Vagina (tissue), 2 donors: ENCODE results near the gene CTDSPL2. TPM values are rescaled to one million over a fixed set of nuclear protein-coding genes. Genes with fewer than 3 reads are reported as not detected.
"Not testable (repeated sequence)": the region's sequence is repeated elsewhere in the genome, so short reads cannot be mapped to it uniquely, and the experiment has no call there.

Source experiments
- DNase-seq, 2 donors: peaks; one replicate each; pipeline ENCODE4 v3.0.0-alpha.2; 2017; ENCODE audit errors: extremely low spot score in 2 of 2
- H3K27ac ChIP-seq: fragments of 200-600 bp; sonication (generic); one replicate; pipeline ENCODE4 v1.5.1; 2019
- H3K27me3 ChIP-seq: fragments of 200-600 bp; sonication (generic); one replicate; pipeline ENCODE4 v1.5.1; 2019
- H3K36me3 ChIP-seq, 2 donors: fragments of 200-600 bp; sonication (generic); one replicate each; pipeline ENCODE4 v1.5.1; 2017 to 2019
- H3K4me1 ChIP-seq: fragments of 200-600 bp; sonication (generic); one replicate; pipeline ENCODE4 v1.5.1; 2019
- H3K4me3 ChIP-seq, 2 donors: fragments of 200-600 bp; sonication (generic); 1 replicate in 1 of 2; 2 replicates in 1 of 2; pipeline ENCODE4 v1.5.1; 2016 to 2019
- H3K9me3 ChIP-seq: fragments of 200-600 bp; sonication (generic); one replicate; pipeline ENCODE4 v1.5.1; 2019
- POLR2A ChIP-seq, 2 donors: fragments of 450-650 bp; IDR thresholded peaks; one replicate each; pipeline ENCODE4 v1.6.1; 2017; ENCODE audit warnings: antibody characterized with exemption in 2 of 2, mild to moderate bottlenecking in 2 of 2, moderate library complexity in 2 of 2
- POLR2AphosphoS5 ChIP-seq, 2 donors: sonication (generic); formaldehyde crosslinking; IDR thresholded peaks; one replicate each; pipeline ENCODE4 v1.9.0; 2017; ENCODE audit warnings: antibody characterized with exemption in 2 of 2, mild to moderate bottlenecking in 2 of 2, low read depth in 1 of 2; ENCODE audit not compliant: insufficient read depth in 1 of 2
- intact Hi-C: fragments of 100-400 bp; cut with DNase I; formaldehyde crosslinking; loops from one replicate; pipeline ENCODE4 v1.15.1; 2023
- total RNA-seq: library from RNA; depleted of rRNA; stranded (reverse); fragments of >200 nt; gene quantifications from one replicate; pipeline ENCODE4 v1.2.3, GENCODE V29; 2016
- TF ChIP-seq, protein P1 (sequence below), 3 experiments: fragments of 450-650 bp in 2 of 3; fragments of 200-600 bp in 1 of 3; sonication (generic) in 1 of 3; IDR thresholded peaks; one replicate each; pipeline ENCODE4 v1.5.1; 2017 to 2019; ENCODE audit warnings: antibody characterized with exemption in 3 of 3, mild to moderate bottlenecking in 2 of 3, moderate library complexity in 2 of 3

CTDSPL2 gene
- total RNA-seq, 1 donor from 2014 or later, result 37.1 TPM

DNA sequence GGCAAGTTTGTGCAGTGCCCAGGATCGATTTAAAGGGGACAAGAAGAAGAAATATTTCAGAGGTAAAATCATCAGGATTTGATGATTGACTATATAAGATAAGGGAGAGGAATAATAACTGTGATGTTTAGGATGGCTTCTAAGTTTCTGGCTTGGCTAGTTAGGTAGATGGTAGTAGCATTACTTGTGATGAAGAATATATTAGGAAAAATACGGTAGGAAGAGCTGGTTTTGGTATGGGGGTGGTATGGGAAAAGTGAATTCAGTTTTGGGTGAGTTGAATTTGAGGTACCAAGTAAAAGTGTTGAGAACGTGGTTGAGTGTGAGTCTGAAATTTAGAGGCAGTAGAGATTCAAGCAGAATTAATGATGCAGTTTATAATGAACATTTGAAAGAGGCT, 11.0 kb downstream of the CTDSPL2 start:
- DNase-seq, result no peak
- Histone ChIP-seq H3K4me3 (no peak overlapping the region), H3K36me3 (no peaks in the 10 kb centered on the region), H3K27ac (no peak overlapping the region), H3K4me1 (peaks cover 46% of the 10 kb centered on the region), H3K27me3 (no peaks in the 10 kb centered on the region), H3K9me3 (no peaks in the 10 kb centered on the region)
- no peak for TF ChIP-seq POLR2A (IDR thresholded peaks at IDR 0.05)
- TF ChIP-seq POLR2AphosphoS5 (IDR thresholded peaks at IDR 0.05; ENCODE audit: insufficient read depth in 1 of 2, low read depth in 1 of 2), result no peak
- TF ChIP-seq, protein P1, sequence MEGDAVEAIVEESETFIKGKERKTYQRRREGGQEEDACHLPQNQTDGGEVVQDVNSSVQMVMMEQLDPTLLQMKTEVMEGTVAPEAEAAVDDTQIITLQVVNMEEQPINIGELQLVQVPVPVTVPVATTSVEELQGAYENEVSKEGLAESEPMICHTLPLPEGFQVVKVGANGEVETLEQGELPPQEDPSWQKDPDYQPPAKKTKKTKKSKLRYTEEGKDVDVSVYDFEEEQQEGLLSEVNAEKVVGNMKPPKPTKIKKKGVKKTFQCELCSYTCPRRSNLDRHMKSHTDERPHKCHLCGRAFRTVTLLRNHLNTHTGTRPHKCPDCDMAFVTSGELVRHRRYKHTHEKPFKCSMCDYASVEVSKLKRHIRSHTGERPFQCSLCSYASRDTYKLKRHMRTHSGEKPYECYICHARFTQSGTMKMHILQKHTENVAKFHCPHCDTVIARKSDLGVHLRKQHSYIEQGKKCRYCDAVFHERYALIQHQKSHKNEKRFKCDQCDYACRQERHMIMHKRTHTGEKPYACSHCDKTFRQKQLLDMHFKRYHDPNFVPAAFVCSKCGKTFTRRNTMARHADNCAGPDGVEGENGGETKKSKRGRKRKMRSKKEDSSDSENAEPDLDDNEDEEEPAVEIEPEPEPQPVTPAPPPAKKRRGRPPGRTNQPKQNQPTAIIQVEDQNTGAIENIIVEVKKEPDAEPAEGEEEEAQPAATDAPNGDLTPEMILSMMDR (IDR thresholded peaks at IDR 0.05), result no peak
- intact Hi-C loops, result no loop called here

DNA sequence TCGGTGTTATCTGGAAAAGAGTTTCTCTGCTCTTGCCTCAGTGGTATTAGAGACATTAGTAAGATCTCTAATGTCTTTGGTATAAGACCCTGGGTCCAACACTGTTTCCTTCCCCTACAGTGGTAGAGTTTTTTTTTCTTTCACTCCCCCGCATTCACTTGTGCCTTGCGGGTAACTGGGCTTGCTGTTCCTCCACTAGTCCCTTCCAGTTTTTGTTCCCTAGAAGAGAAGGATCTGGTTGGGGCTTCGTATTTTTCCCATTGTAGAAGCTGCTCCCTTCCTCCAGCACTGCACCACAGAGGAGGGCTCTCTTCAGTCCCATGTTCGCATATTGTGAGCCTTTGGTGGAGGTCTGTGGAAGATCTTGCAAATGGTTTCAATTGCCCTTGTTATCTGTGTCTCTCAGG, 13.7 kb downstream of the CTDSPL2 start:
- H3K36me3 ChIP-seq, result no peaks in the 10 kb centered on the region
- TF ChIP-seq POLR2A (IDR thresholded peaks at IDR 0.05) (no peak), POLR2AphosphoS5 (IDR thresholded peaks at IDR 0.05; ENCODE audit: insufficient read depth in 1 of 2, low read depth in 1 of 2) (no peak)
- TF ChIP-seq, protein P1 (IDR thresholded peaks at IDR 0.05), result no peak
- peaks cover 39% of the 10 kb centered on the region for H3K4me1 ChIP-seq
- H3K9me3 ChIP-seq, result no peaks in the 10 kb centered on the region
- no peaks in the 10 kb centered on the region for H3K27me3 ChIP-seq
- H3K27ac ChIP-seq, result no peak overlapping the region
- H3K4me3 ChIP-seq, result no peak overlapping the region
- DNase-seq, result no peak
- intact Hi-C loops, result no loop called here

DNA sequence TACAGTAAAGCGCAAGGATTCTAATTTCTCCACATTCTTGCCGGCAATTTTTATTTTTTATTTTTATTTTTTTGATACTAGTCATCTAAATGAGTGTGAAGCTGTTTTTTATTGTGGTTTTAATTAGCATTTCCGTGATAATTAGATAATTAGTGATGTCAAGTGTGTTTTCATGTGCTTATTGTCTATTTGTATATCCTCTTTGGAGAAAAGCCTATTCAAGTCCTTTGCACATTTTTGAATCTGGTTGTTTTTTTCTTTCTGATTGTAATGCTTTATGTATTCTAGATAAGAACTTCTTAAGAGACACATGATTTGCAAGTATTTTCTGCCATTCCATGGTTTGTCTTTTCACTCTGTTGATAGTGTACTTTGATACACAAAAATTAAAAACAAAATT, 16.1 kb downstream of the CTDSPL2 start:
- intact Hi-C loops, result no loop called here
- H3K4me3 ChIP-seq, result no peak overlapping the region
- no peak overlapping the region for H3K27ac ChIP-seq
- H3K4me1 ChIP-seq, result peaks cover 25% of the 10 kb centered on the region
- no peaks in the 10 kb centered on the region for H3K27me3 ChIP-seq
- no peak for DNase-seq
- no peaks in the 10 kb centered on the region for H3K36me3 ChIP-seq
- TF ChIP-seq POLR2AphosphoS5 (IDR thresholded peaks at IDR 0.05; ENCODE audit: insufficient read depth in 1 of 2, low read depth in 1 of 2) (no peak), POLR2A (IDR thresholded peaks at IDR 0.05) (no peak)
- TF ChIP-seq, protein P1 (IDR thresholded peaks at IDR 0.05), result no peak
- H3K9me3 ChIP-seq, result no peaks in the 10 kb centered on the region

DNA sequence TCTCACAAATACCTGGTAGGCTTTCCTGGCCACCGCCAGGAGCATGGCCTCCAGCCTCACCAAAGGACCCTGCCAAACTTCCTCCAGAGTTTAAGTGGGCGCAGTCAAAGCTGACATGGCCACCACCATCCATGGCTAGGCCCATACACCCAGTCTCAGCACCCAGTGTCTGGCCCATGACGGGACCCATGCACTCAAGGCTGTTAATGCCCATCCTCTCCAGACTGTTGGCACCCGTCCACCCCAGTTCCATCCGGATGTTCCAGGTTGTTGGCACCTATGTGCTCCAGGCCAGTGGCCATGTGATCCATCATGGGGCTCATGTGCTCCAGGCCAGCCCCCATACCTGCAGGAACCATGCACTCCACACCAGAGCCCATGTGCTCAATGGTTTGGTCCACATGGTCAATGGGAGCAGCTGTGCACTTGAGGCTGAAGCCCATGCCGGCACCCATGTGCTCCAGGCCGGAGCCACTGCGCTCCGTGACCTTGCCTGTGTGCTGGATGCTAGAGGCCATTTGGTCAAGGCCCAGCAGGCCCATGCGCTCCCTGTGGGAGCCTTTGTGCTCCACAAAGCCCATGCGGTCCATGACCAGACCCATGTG, 20.4 kb downstream of the CTDSPL2 start:
- no peaks in the 10 kb centered on the region for H3K9me3 ChIP-seq
- H3K27ac ChIP-seq, result no peak overlapping the region
- H3K4me1 ChIP-seq, result no peaks in the 10 kb centered on the region
- H3K27me3 ChIP-seq, result no peaks in the 10 kb centered on the region
- H3K36me3 ChIP-seq, result no peaks in the 10 kb centered on the region
- no peak for TF ChIP-seq POLR2AphosphoS5 (IDR thresholded peaks at IDR 0.05; ENCODE audit: insufficient read depth in 1 of 2, low read depth in 1 of 2)
- TF ChIP-seq, protein P1 (IDR thresholded peaks at IDR 0.05), result no peak
- no peak for TF ChIP-seq POLR2A (IDR thresholded peaks at IDR 0.05)
- intact Hi-C loops, result no loop called here
- H3K4me3 ChIP-seq, result no peak overlapping the region
- DNase-seq, result no peak

DNA sequence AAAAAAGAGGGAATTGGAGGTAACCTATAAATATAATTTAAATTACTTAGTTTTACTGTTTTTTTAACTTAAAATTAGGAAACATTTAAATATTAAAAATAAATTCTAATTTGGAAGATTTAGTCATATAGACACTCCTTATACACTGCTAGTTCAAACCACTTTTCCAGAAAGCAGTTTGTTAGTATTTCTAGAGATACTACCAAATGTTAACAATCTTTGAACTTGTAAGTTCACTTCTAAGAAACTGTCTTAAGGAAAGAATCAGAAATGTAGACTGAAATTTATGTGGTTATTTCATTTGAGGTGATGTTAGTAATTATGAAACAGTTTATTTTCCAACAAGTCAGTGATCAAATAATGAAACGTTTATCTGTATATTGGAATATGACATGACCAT, 22.7 kb downstream of the CTDSPL2 start:
- intact Hi-C loops, result no loop called here
- Histone ChIP-seq H3K4me1 (no peaks in the 10 kb centered on the region), H3K27me3 (no peaks in the 10 kb centered on the region), H3K4me3 (no peak overlapping the region), H3K27ac (no peak overlapping the region), H3K36me3 (no peaks in the 10 kb centered on the region), H3K9me3 (no peaks in the 10 kb centered on the region)
- no peak for DNase-seq
- TF ChIP-seq, protein P1 (IDR thresholded peaks at IDR 0.05), result no peak
- no peak for TF ChIP-seq POLR2AphosphoS5 (IDR thresholded peaks at IDR 0.05; ENCODE audit: insufficient read depth in 1 of 2, low read depth in 1 of 2)
- no peak for TF ChIP-seq POLR2A (IDR thresholded peaks at IDR 0.05)

DNA sequence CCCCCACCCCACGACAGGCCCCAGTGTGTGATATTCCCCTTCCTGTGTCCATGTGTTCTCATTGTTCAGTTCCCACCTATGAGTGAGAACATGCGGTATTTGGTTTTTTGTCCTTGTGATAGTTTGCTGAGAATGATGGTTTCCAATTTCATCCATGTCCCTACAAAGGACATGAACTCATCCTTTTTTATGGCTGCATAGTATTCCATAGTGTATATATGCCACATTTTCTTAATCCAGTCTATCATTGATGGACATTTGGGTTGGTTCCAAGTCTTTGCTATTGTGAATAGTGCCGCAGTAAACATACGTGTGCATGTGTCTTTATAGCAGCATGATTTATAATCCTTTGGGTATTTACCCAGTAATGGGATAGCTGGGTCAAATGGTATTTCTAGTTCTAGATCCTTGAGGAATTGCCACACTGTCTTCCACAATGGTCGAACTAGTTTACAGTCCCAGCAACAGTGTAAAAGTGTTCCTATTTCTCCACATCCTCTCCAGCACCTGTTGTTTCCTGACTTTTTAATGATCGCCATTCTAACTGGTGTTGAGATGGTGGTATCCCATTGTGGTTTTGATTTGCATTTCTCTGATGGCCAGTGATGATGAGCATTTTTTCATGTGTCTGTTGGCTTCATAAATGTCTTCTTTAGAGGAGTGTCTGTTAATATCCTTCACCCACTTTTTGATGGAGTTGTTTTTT, 26.3 kb downstream of the CTDSPL2 start:
- H3K36me3 ChIP-seq, H3K4me1 ChIP-seq, H3K9me3 ChIP-seq, intact Hi-C loops, H3K27me3 ChIP-seq, H3K4me3 ChIP-seq, DNase-seq, H3K27ac ChIP-seq: not testable (repeated sequence)
